ENCODE data around the gene SMG6. TPM values are rescaled to one million over a fixed set of nuclear protein-coding genes. Genes with fewer than 3 reads are reported as not detected.
A peak's percentile ranks its signal among the peaks of the same experiment; 100 is the strongest.

The SMG6 gene
- total RNA-seq, 2 donors from 2014 or later, result 33.2 to 82.9 TPM

DNA sequence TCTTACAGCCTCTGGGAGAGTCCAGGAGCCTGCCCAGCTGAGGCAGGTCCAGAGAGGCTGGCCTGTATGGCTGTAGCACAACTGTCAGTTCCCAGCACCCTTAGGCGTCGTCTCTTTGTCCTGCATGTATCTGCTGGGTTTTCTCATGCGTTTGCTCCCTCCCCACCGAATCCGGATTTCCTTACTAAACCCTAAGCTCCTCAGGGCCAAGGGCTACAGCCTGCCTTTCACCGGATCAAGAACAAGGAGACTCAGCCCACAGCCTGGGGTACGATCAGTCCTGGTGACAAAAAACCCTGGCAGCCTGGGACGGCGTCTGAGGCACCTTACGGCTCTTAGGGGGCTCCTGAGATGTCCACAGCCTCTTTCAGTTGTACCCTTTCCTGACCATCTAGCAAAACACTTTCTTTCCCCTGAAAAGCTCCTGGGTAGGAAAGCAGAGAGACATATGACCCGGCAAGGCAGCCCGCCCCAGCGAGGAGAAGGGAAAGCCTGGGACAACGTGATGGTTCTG, 236.5 kb downstream of the SMG6 start:
- Histone ChIP-seq H3K27me3 (replicated peaks; ENCODE audit: insufficient read depth) (no peaks in the 10 kb centered on the region), H3K9me3 (no peaks in the 10 kb centered on the region), H3K27ac (peak overlapping the region; percentile 40 to 75), H3K36me3 (peaks cover 19% of the 10 kb centered on the region), H3K4me3 (no peak overlapping the region), H3K4me1 (ENCODE audit: control insufficient read depth in 1 of 2, low read depth in 2 of 2) (peaks cover 0 to 65% of the 10 kb centered on the region in 2 donors)
- DNase-seq (ENCODE audit: low spot score), result no peak
- ATAC-seq (ENCODE audit: insufficient number of reproducible peaks, low FRiP score, low read depth), result no peak
- TF ChIP-seq, protein P1, sequence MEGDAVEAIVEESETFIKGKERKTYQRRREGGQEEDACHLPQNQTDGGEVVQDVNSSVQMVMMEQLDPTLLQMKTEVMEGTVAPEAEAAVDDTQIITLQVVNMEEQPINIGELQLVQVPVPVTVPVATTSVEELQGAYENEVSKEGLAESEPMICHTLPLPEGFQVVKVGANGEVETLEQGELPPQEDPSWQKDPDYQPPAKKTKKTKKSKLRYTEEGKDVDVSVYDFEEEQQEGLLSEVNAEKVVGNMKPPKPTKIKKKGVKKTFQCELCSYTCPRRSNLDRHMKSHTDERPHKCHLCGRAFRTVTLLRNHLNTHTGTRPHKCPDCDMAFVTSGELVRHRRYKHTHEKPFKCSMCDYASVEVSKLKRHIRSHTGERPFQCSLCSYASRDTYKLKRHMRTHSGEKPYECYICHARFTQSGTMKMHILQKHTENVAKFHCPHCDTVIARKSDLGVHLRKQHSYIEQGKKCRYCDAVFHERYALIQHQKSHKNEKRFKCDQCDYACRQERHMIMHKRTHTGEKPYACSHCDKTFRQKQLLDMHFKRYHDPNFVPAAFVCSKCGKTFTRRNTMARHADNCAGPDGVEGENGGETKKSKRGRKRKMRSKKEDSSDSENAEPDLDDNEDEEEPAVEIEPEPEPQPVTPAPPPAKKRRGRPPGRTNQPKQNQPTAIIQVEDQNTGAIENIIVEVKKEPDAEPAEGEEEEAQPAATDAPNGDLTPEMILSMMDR (IDR thresholded peaks at IDR 0.05), result no peak

DNA sequence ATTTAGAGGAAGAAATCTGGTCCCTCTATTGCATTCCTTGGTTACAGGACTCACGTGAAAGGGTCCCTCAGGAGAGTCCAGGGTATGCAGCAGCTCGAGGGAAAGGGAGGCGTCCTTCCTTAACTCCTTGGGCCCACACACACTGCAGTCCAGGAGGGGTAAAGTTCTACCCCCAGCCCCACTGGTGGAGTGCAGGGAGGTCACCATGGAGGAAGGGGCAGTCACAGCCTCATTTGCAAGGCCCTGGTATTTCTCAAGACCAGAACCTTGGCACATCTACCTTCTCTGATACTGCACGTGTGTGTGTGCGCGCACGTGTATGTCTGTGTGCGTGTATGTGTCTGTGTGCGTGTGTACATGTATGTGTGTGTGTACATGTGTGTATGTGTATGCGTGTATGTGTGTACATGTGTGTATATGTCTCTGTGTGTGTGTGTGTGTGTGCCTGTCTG, 237.6 kb downstream of the SMG6 start:
- H3K36me3 ChIP-seq, result peaks cover 17% of the 10 kb centered on the region
- no peak for ATAC-seq (ENCODE audit: insufficient number of reproducible peaks, low FRiP score, low read depth)

DNA sequence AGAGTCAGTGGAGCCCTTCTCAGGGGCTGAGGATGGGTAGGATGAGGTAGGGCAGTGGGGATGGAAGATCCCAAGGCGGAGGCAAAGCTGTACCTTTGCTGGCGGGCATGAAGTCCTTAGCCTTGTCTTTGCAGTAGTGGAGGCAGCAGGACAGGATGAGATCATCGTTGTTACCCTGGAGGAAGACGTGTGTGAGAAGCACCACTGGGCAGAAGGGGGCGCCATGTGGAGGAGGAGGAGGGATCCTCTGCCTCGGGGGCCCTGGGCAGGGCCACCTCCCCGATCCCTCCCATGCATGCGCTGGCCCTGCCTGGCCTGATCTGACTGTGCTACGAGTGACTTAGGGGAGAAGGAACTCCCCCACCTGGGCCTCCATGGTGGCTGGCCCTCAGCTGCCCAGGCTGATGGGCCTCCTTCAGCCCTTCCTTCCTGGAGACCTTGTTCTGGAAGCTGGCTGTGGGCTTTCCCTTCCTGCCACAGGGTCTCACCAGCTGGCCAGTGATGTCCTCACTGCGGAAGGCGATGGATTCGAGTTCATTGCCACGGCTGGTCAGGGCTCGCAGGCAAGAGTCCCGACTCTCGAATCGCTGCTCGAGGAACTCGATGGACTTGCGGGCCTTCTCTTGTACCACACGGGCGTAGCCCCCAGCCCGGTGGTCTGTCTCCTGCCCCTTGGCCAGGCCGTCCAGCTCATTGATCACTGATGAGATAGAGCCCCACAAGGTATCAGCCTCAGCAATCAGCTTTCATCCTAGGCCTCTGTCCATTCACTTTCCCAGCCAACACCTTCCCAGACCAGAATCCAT, 238.4 kb downstream of the SMG6 start:
- Histone ChIP-seq H3K4me3 (no peak overlapping the region), H3K4me1 (ENCODE audit: control insufficient read depth in 1 of 2, low read depth in 2 of 2) (peaks cover 0 to 71% of the 10 kb centered on the region in 2 donors), H3K36me3 (peaks cover 12% of the 10 kb centered on the region), H3K27ac (peak overlapping the region; percentile 21 to 66), H3K9me3 (no peaks in the 10 kb centered on the region), H3K27me3 (replicated peaks; ENCODE audit: insufficient read depth) (no peaks in the 10 kb centered on the region)
- no peak for ATAC-seq (ENCODE audit: insufficient number of reproducible peaks, low FRiP score, low read depth)
- DNase-seq (ENCODE audit: low spot score), result no peak
- TF ChIP-seq, protein P1 (IDR thresholded peaks at IDR 0.05), result no peak

More for the DNA sequence above, 237.6 kb downstream of the SMG6 start:
- Histone ChIP-seq H3K9me3 (no peaks in the 10 kb centered on the region), H3K4me1 (ENCODE audit: control insufficient read depth in 1 of 2, low read depth in 2 of 2) (peaks cover 0 to 71% of the 10 kb centered on the region in 2 donors), H3K27ac (peak overlapping the region; percentile 15 to 66), H3K27me3 (replicated peaks; ENCODE audit: insufficient read depth) (no peaks in the 10 kb centered on the region), H3K4me3 (no peak overlapping the region)
- no peak for DNase-seq (ENCODE audit: low spot score)
- TF ChIP-seq, protein P1 (IDR thresholded peaks at IDR 0.05), result no peak

DNA sequence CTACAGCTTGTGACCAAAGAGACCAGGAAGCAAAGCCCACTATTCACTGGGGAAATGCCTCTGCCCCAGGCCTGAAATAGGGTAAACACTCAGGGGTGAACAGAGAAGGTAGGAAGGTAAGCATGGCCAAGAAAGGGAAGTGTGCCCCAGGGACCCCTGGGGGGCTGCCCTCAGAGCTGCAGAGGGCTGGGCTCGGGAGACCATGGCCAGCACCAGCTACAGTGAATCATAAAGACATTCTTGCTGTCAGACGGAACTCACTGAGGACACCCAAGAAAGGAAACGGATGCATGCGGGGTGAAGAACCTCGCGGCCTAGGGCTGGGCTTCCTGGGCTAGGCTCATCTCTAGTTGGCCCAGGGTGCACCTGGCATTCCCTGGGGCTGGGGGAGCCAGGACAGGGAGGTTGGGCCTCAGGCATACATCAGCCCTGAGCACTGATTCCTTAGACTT, 239.0 kb downstream of the SMG6 start:
- Histone ChIP-seq H3K27ac (peak overlapping the region in 1 of 2 donors; percentile 12), H3K27me3 (replicated peaks; ENCODE audit: insufficient read depth) (no peaks in the 10 kb centered on the region), H3K9me3 (no peaks in the 10 kb centered on the region), H3K4me1 (ENCODE audit: control insufficient read depth in 1 of 2, low read depth in 2 of 2) (peaks cover 0 to 71% of the 10 kb centered on the region in 2 donors), H3K36me3 (peaks cover 12% of the 10 kb centered on the region), H3K4me3 (no peak overlapping the region)
- DNase-seq (ENCODE audit: low spot score) (no peak), ATAC-seq (ENCODE audit: insufficient number of reproducible peaks, low FRiP score, low read depth) (no peak)
- TF ChIP-seq, protein P1 (IDR thresholded peaks at IDR 0.05), result no peak

DNA sequence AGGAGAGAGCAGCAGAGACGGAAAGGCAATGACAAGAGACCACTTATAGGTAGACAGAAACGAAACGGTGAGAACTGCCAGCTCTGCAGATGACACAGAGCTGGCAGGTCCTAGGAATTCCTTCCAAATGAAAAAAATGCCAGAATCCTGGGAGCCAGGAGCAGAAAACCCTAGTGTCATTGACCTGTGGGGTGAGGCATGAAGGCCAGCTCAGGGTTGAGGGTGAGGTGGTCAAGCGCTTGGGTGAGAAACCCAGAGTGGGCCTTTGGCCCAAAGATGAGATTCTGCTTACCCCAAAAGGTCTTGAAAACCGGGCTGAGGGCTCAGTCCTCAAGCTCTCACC, 239.5 kb downstream of the SMG6 start:
- Histone ChIP-seq H3K27me3 (replicated peaks; ENCODE audit: insufficient read depth) (no peaks in the 10 kb centered on the region), H3K36me3 (peaks cover 12% of the 10 kb centered on the region), H3K4me1 (ENCODE audit: control insufficient read depth in 1 of 2, low read depth in 2 of 2) (peaks cover 0 to 71% of the 10 kb centered on the region in 2 donors)

More for the DNA sequence above, 239.5 kb downstream of the SMG6 start:
- H3K9me3 ChIP-seq, result no peaks in the 10 kb centered on the region
- H3K4me3 ChIP-seq, result no peak overlapping the region
- TF ChIP-seq, protein P1 (IDR thresholded peaks at IDR 0.05), result no peak
- DNase-seq (ENCODE audit: low spot score), result no peak
- ATAC-seq (ENCODE audit: insufficient number of reproducible peaks, low FRiP score, low read depth), result no peak
- H3K27ac ChIP-seq, result peak overlapping the region in 1 of 2 donors; percentile 9

Data from thoracic aorta (tissue), 2 donors.